Caco-2 (cell line): Measurements from ENCODE around the gene NRP1. TPM values are rescaled to one million over a fixed set of nuclear protein-coding genes. Genes with fewer than 3 reads are reported as not detected.
A peak's percentile ranks its signal among the peaks of the same experiment; 100 is the strongest.

Experiments
- BruUV-seq: library from RNA; stranded (reverse); fragments of 400-500 nt; replicated peaks from 2 replicates; lab custom pipeline; 2021; lab: Mats Ljungman, UMichigan
- CTCF ChIA-PET: fragments of 300-600 bp; sonication (Branson Sonifier 250); formaldehyde crosslinking; loops from one replicate; lab custom pipeline; 2022; ENCODE audit warnings: antibody characterized with exemption; lab: Charles Lee
- POLR2A ChIA-PET: fragments of 300-600 bp; sonication (Branson Sonifier 250); formaldehyde crosslinking; loops from one replicate; lab custom pipeline; 2022; ENCODE audit warnings: antibody characterized with exemption; lab: Charles Lee
- DNase-seq, 2 experiments: peaks; one replicate each; pipeline versions ENCODE4 v3.0.0 to v3.0.0-alpha.2; 2020 to 2022
- H3K27me3 ChIP-seq: replicated peaks from 2 replicates; pipeline ENCODE4 v1.6.0; 2011; ENCODE audit warnings: low read length; ENCODE audit not compliant: control insufficient read depth, insufficient read depth
- H3K36me3 ChIP-seq: 2 replicates; pipeline ENCODE4 v1.5.1; 2011; ENCODE audit warnings: low read length; ENCODE audit not compliant: control insufficient read depth, insufficient read depth
- H3K4me1 ChIP-seq: fragments of 250-450 bp; sonication (Bioruptor Pico); 2 replicates; pipeline ENCODE4 v1.5.1; 2020; ENCODE audit warnings: mild to moderate bottlenecking
- H3K4me3 ChIP-seq: 2 replicates; pipeline ENCODE4 v1.5.1; 2011; ENCODE audit warnings: low read depth, mild to moderate bottlenecking, control low read depth, low read length
- H3K9me3 ChIP-seq: fragments of 250-450 bp; sonication (Bioruptor Pico); 2 replicates; pipeline ENCODE4 v1.5.1; 2020; ENCODE audit warnings: mild to moderate bottlenecking, moderate library complexity
- H3K27ac Mint-ChIP-seq: one replicate; pipeline ENCODE4 v1.8.0; 2022; ENCODE audit warnings: mixed read lengths; ENCODE audit not compliant: unreplicated experiment
- H3K27me3 Mint-ChIP-seq: one replicate; pipeline ENCODE4 v1.8.0; 2022; ENCODE audit warnings: mixed read lengths; ENCODE audit not compliant: insufficient read depth, unreplicated experiment
- H3K36me3 Mint-ChIP-seq: one replicate; pipeline ENCODE4 v1.8.0; 2022; ENCODE audit warnings: mild to moderate bottlenecking, mixed read lengths; ENCODE audit not compliant: insufficient read depth, unreplicated experiment
- H3K4me1 Mint-ChIP-seq: one replicate; pipeline ENCODE4 v1.8.0; 2022; ENCODE audit warnings: low read depth, mixed read lengths; ENCODE audit not compliant: unreplicated experiment
- H3K4me3 Mint-ChIP-seq: one replicate; pipeline ENCODE4 v1.8.0; 2022; ENCODE audit warnings: mild to moderate bottlenecking, moderate library complexity, mixed read lengths; ENCODE audit not compliant: unreplicated experiment
- H3K9me3 Mint-ChIP-seq: one replicate; pipeline ENCODE4 v1.8.0; 2022; ENCODE audit warnings: mixed read lengths; ENCODE audit not compliant: unreplicated experiment
- intact Hi-C: fragments of 100-400 bp; cut with micrococcal nuclease; formaldehyde crosslinking; loops from one replicate; pipeline ENCODE4 v1.10.0; 2022; ENCODE audit not compliant: unreplicated experiment
- total RNA-seq: library from RNA; stranded (reverse); gene quantifications from 2 replicates; pipeline ENCODE4 v1.2.3, GENCODE V29; 2022
- TF ChIP-seq, protein P1 (sequence below), 2 experiments: fragments of 200-600 bp in 1 of 2; IDR thresholded peaks; 1 replicate in 1 of 2; 2 replicates in 1 of 2; pipeline versions ENCODE4 v1.5.1 to v1.8.0; 2011 to 2022; ENCODE audit warnings: antibody characterized with exemption in 1 of 2, control low read depth in 1 of 2, inconsistent platforms in 1 of 2, low read depth in 1 of 2, low read length in 1 of 2, mild to moderate bottlenecking in 1 of 2, moderate library complexity in 1 of 2; ENCODE audit not compliant: insufficient read depth in 1 of 2, severe bottlenecking in 1 of 2, unreplicated experiment in 1 of 2

NRP1 gene
- total RNA-seq, 1 experiment from 2014 or later = 123 TPM

DNA sequence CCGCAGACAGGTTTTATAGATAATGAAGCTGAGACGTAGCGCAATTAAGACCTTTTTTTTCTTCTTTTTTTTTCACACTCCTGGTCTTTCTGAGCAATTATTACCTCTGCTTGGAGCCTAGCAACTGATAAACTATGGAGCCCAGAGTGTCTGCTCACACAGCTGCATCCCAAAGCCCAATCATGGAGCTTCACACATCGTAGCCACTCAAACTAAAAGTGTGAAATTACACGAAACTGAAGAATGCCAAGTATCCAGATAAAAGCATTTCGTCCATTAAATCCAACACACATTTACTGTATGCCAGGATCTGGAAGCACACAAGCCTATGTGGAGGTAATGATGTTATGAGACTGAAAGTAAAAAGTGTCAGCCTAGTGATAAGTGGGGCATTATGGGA is 97.6 kb downstream of the NRP1 start:
- Mint-ChIP-seq H3K4me3 (no peak overlapping the region), H3K27ac (peak overlapping the region; percentile 88), H3K4me1 (peaks cover 49% of the 10 kb centered on the region), H3K27me3 (no peaks in the 10 kb centered on the region), H3K9me3 (no peaks in the 10 kb centered on the region), H3K36me3 (peaks cover 65% of the 10 kb centered on the region)
- BruUV-seq = no TSS peak
- Histone ChIP-seq H3K27me3 (no peaks in the 10 kb centered on the region), H3K4me3 (no peak overlapping the region), H3K9me3 (no peaks in the 10 kb centered on the region), H3K4me1 (peaks cover 76% of the 10 kb centered on the region), H3K36me3 (no peaks in the 10 kb centered on the region)
- intact Hi-C loops = loop anchor here (1.0 kb wide), 1 partner anchor 41 kb away; no protein-coding TSS in a partner anchor
- ChIA-PET CTCF (no interaction called here), POLR2A (no interaction called here)
- TF ChIP-seq, protein P1, sequence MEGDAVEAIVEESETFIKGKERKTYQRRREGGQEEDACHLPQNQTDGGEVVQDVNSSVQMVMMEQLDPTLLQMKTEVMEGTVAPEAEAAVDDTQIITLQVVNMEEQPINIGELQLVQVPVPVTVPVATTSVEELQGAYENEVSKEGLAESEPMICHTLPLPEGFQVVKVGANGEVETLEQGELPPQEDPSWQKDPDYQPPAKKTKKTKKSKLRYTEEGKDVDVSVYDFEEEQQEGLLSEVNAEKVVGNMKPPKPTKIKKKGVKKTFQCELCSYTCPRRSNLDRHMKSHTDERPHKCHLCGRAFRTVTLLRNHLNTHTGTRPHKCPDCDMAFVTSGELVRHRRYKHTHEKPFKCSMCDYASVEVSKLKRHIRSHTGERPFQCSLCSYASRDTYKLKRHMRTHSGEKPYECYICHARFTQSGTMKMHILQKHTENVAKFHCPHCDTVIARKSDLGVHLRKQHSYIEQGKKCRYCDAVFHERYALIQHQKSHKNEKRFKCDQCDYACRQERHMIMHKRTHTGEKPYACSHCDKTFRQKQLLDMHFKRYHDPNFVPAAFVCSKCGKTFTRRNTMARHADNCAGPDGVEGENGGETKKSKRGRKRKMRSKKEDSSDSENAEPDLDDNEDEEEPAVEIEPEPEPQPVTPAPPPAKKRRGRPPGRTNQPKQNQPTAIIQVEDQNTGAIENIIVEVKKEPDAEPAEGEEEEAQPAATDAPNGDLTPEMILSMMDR (IDR thresholded peaks at IDR 0.05; ENCODE audit: insufficient read depth in 1 of 2, low read depth in 1 of 2, low read length in 1 of 2, severe bottlenecking in 1 of 2, unreplicated experiment in 1 of 2) = no peak
- no peak for DNase-seq

DNA sequence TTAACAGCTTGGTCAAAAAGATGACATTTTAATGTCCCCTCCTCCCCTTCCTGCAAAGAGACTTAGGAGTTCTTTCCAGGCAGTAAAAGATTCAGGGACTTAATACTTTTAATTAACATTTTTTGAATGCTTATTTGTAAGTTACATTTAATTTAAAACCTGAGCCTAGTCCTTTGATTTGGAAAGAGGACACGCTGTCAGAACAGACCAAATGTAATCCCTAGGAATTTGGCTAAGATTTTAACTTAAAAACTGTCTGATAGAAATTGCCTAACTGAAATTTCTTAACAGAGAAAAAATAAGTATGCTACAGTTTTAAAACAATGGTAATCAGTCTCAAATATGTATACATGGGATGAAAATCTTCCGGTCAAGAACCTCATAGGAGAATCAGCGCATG is 98.5 kb downstream of the NRP1 start:
- intact Hi-C loops = loop anchor here (1.0 kb wide), 1 partner anchor 10 kb away; no protein-coding TSS in a partner anchor
- Mint-ChIP-seq H3K36me3 (peaks cover 67% of the 10 kb centered on the region), H3K9me3 (no peaks in the 10 kb centered on the region), H3K4me3 (no peak overlapping the region), H3K4me1 (peaks cover 53% of the 10 kb centered on the region), H3K27me3 (no peaks in the 10 kb centered on the region), H3K27ac (peak overlapping the region; percentile 69)
- POLR2A ChIA-PET = no interaction called here
- no peak overlapping the region for H3K4me3 ChIP-seq
- CTCF ChIA-PET = no interaction called here
- H3K9me3 ChIP-seq = no peaks in the 10 kb centered on the region
- no peaks in the 10 kb centered on the region for H3K27me3 ChIP-seq
- no peaks in the 10 kb centered on the region for H3K36me3 ChIP-seq
- H3K4me1 ChIP-seq = peaks cover 67% of the 10 kb centered on the region
- BruUV-seq = no TSS peak
- no peak for DNase-seq
- TF ChIP-seq, protein P1 (IDR thresholded peaks at IDR 0.05; ENCODE audit: insufficient read depth in 1 of 2, low read depth in 1 of 2, low read length in 1 of 2, severe bottlenecking in 1 of 2, unreplicated experiment in 1 of 2) = no peak

DNA sequence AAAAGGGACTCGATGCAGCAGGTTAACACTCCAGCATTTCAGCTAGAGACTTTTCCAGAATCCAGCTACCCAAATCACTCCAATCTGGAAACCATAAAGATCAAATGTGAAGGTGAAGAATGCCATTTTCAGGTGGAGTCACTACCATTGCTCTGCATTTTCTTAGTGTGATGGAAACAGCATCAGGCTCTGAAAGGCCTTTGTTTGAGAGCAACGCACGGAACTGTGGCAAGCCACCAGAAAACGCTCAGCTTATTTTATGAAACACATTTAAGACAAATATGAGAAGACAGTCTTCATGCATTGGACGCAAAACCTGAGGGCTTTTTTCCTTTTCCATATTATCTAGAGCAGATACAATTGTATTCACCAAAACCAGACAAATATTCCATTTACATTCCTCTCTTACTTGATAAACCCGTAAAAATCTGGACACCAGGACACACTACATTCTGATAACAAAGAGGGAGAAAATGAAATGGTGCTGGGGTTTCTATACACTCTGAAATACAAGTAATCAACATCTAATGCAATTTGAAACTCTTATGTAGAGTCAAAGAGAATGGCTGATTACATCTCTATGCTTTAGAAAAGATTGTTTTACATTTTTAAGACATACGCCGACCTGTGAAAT is 99.1 kb downstream of the NRP1 start:
- no peaks in the 10 kb centered on the region for H3K36me3 ChIP-seq
- Mint-ChIP-seq H3K4me3 (no peak overlapping the region), H3K4me1 (peaks cover 52% of the 10 kb centered on the region), H3K27me3 (no peaks in the 10 kb centered on the region), H3K36me3 (peaks cover 65% of the 10 kb centered on the region), H3K27ac (peak overlapping the region; percentile 69), H3K9me3 (no peaks in the 10 kb centered on the region)
- ChIA-PET CTCF (no interaction called here), POLR2A (no interaction called here)
- TF ChIP-seq, protein P1 (IDR thresholded peaks at IDR 0.05; ENCODE audit: insufficient read depth in 1 of 2, low read depth in 1 of 2, low read length in 1 of 2, severe bottlenecking in 1 of 2, unreplicated experiment in 1 of 2) = no peak
- DNase-seq = no peak
- no peaks in the 10 kb centered on the region for H3K27me3 ChIP-seq
- H3K4me1 ChIP-seq = peaks cover 63% of the 10 kb centered on the region
- intact Hi-C loops = loop anchor here (1.0 kb wide), 1 partner anchor 9 kb away; no protein-coding TSS in a partner anchor
- no peaks in the 10 kb centered on the region for H3K9me3 ChIP-seq
- BruUV-seq = no TSS peak
- H3K4me3 ChIP-seq = no peak overlapping the region
